Tibial nerve (tissue), 4 donors: ENCODE measurements around the gene DHX30.

Source experiments
- CTCF ChIP-seq, 5 experiments: fragments of 200-600 bp in 3 of 5; fragments of 450-650 bp in 2 of 5; sonication (generic) in 3 of 5; IDR thresholded peaks; one replicate each; pipeline ENCODE4 v1.5.1; 2016 to 2019; ENCODE audit warnings: antibody characterized with exemption in 5 of 5, mild to moderate bottlenecking in 3 of 5, moderate library complexity in 2 of 5
- EP300 ChIP-seq, 2 donors: sonication (generic); formaldehyde crosslinking; IDR thresholded peaks; one replicate each; pipeline ENCODE4 v1.6.1; 2017; ENCODE audit warnings: antibody characterized with exemption in 2 of 2, mild to moderate bottlenecking in 1 of 2
- POLR2A ChIP-seq, 2 donors: fragments of 450-650 bp; IDR thresholded peaks; one replicate each; pipeline ENCODE4 v1.6.1; 2017; ENCODE audit warnings: antibody characterized with exemption in 2 of 2, mild to moderate bottlenecking in 2 of 2, moderate library complexity in 2 of 2

- TF ChIP-seq POLR2A (IDR thresholded peaks at IDR 0.05) (no peak), CTCF (IDR thresholded peaks at IDR 0.05) (no peak), EP300 (IDR thresholded peaks at IDR 0.05) (no peak)
Measured at GRCh38 chr3:47817609-47818008, 14.7 kb downstream of the DHX30 start.
